Mammary epithelial cell (primary cell): ENCODE measurements around the gene PNPLA3.

Experiments
- EZH2 ChIP-seq: IDR thresholded peaks from 2 replicates; pipeline ENCODE4 v1.6.1; 2012; ENCODE audit warnings: low read length, inconsistent platforms, borderline replicate concordance
- TF ChIP-seq, protein P1 (sequence below), 2 donors: IDR thresholded peaks in 1 of 2; conservative IDR thresholded peaks in 1 of 2; 2 replicates each; pipeline ENCODE4 v1.5.1; 2011 to 2012; ENCODE audit warnings: inconsistent platforms in 2 of 2, low read length in 2 of 2, mild to moderate bottlenecking in 2 of 2, control low read depth in 1 of 2, low read depth in 1 of 2; ENCODE audit not compliant: insufficient read depth in 1 of 2; ENCODE audit errors: extremely low read depth in 1 of 2

DNA sequence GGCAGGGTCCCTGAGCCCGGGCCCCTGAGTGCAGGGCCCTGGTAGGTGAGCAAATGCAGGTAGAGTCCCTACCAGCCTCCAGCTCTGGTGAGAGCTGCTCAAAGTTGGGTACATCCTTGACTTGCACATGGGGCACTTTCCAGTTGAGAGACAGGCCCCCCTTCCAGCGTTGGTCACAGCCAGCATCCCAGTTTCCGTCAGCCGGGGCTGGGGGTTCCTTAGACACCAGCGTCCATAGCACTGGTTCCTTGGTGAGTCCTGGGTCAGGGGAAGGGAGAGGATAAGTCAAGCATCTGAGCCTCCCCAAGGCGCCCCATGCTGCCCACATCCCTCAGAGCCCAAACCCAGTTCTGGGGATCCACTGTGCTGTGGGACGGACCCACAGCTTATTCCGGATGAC is 37.4 kb upstream of the PNPLA3 start:
- TF ChIP-seq, protein P1, sequence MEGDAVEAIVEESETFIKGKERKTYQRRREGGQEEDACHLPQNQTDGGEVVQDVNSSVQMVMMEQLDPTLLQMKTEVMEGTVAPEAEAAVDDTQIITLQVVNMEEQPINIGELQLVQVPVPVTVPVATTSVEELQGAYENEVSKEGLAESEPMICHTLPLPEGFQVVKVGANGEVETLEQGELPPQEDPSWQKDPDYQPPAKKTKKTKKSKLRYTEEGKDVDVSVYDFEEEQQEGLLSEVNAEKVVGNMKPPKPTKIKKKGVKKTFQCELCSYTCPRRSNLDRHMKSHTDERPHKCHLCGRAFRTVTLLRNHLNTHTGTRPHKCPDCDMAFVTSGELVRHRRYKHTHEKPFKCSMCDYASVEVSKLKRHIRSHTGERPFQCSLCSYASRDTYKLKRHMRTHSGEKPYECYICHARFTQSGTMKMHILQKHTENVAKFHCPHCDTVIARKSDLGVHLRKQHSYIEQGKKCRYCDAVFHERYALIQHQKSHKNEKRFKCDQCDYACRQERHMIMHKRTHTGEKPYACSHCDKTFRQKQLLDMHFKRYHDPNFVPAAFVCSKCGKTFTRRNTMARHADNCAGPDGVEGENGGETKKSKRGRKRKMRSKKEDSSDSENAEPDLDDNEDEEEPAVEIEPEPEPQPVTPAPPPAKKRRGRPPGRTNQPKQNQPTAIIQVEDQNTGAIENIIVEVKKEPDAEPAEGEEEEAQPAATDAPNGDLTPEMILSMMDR (conservative IDR thresholded peaks at IDR 0.05 in 1 of 2, IDR thresholded peaks at IDR 0.05 in 1 of 2; ENCODE audit: extremely low read depth in 1 of 2, insufficient read depth in 1 of 2, low read depth in 1 of 2, low read length in 2 of 2), result no peak
- TF ChIP-seq EZH2, result no peak
